ENCODE measurements around the gene OTUB1. TPM values are rescaled to one million over a fixed set of nuclear protein-coding genes. Genes with fewer than 3 reads are reported as not detected.

OTUB1 gene
- polyA plus RNA-seq, 3 donors from 2014 or later, result 143 to 204 (median 164) TPM

DNA sequence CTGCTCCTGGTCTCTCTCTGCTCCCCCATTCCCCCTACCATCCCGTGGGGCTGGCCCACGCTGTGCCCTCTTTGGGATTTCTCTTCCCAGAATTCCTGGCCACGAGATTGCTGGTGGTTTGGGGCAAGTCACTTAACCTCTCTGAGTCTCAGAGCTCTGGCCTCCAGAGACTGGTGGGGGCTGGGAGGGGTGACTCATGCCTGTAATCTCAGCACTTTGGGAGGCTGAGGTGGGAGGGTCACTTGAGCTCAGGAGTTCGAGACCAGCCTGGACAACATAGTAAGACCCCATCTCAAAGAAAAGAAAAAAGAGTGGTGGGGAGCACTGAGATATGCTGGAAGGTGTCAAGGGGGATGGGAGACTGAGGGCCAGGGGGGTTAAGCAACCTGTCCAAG is 18.3 kb downstream of the OTUB1 start:
- Mint-ChIP-seq H3K36me3 (no peaks in the 10 kb centered on the region), H3K9me3 (no peaks in the 10 kb centered on the region), H3K27me3 (ENCODE audit: low read depth in 3 of 3) (peaks cover 4 to 23% (median 7%) of the 10 kb centered on the region in 3 donors), H3K4me3 (no peak overlapping the region), H3K4me1 (peaks cover 7 to 22% of the 10 kb centered on the region in 2 donors), H3K27ac (no peak overlapping the region)
- no peak for DNase-seq

DNA sequence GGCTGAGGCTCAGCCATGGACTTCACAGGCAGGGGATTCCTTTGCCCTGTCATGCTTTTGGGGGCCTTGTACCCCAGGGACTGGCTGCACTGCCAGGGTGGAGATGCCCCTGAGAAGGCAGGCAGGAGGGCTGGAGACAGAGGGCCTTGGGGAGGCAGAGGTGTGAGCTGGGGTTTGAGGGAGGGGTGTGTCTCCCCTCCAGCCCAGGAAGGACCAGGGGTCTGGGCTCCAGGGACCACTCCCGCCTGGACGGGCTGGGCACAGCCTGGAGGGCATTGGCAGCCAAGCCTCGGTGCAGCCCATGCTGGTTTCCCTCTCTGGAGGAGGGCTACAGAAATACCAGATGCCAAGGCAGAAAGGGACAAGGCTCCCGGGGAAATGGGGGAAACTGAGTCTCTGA is 19.5 kb downstream of the OTUB1 start:
- H3K4me1 Mint-ChIP-seq, result peaks cover 7 to 21% of the 10 kb centered on the region in 2 donors
- H3K27me3 Mint-ChIP-seq (ENCODE audit: low read depth in 3 of 3), result peaks cover 7 to 23% (median 9%) of the 10 kb centered on the region in 3 donors
- DNase-seq, result no peak
- no peak overlapping the region for H3K27ac Mint-ChIP-seq
- no peaks in the 10 kb centered on the region for H3K9me3 Mint-ChIP-seq
- H3K36me3 Mint-ChIP-seq, result no peaks in the 10 kb centered on the region
- H3K4me3 Mint-ChIP-seq, result no peak overlapping the region

GRCh38 chr11:64006398-64006797 is 20.2 kb downstream of the OTUB1 start:
- Mint-ChIP-seq H3K36me3 (no peaks in the 10 kb centered on the region), H3K4me3 (peak overlapping the region in 1 of 5 donors; percentile 21), H3K4me1 (peaks cover 7 to 19% of the 10 kb centered on the region in 2 donors), H3K9me3 (no peaks in the 10 kb centered on the region), H3K27ac (no peak overlapping the region), H3K27me3 (ENCODE audit: low read depth in 3 of 3) (peaks cover 8 to 21% (median 9%) of the 10 kb centered on the region in 3 donors)
- DNase-seq, result no peak

- H3K27ac Mint-ChIP-seq, result peak overlapping the region in 1 of 6 donors; percentile 9
- peaks cover 8 to 21% (median 9%) of the 10 kb centered on the region in 3 donors for H3K27me3 Mint-ChIP-seq (ENCODE audit: low read depth in 3 of 3)
- DNase-seq, result no peak
- H3K4me1 Mint-ChIP-seq, result peaks cover 7 to 14% of the 10 kb centered on the region in 2 donors
- H3K9me3 Mint-ChIP-seq, result no peaks in the 10 kb centered on the region
- no peaks in the 10 kb centered on the region for H3K36me3 Mint-ChIP-seq
- peak overlapping the region; percentile 55 to 89 (median 80) for H3K4me3 Mint-ChIP-seq
Observed at GRCh38 chr11:64007160-64007628, 21.0 kb downstream of the OTUB1 start.

- peak in 1 of 3 donors; percentile 16 for DNase-seq
- Mint-ChIP-seq H3K4me3 (peak overlapping the region; percentile 55 to 89 (median 80)), H3K4me1 (peaks cover 7 to 14% of the 10 kb centered on the region in 2 donors), H3K36me3 (no peaks in the 10 kb centered on the region), H3K9me3 (no peaks in the 10 kb centered on the region), H3K27ac (no peak overlapping the region), H3K27me3 (ENCODE audit: low read depth in 3 of 3) (peaks cover 8 to 19% (median 9%) of the 10 kb centered on the region in 3 donors)
Observed at GRCh38 chr11:64007629-64008282, 21.5 kb downstream of the OTUB1 start.

GRCh38 chr11:64008283-64008913 is 22.2 kb downstream of the OTUB1 start:
- no peak overlapping the region for H3K27ac Mint-ChIP-seq
- H3K4me3 Mint-ChIP-seq, result peak overlapping the region; percentile 55 to 89 (median 80)
- DNase-seq, result no peak
- H3K4me1 Mint-ChIP-seq, result peaks cover 7 to 14% of the 10 kb centered on the region in 2 donors
- H3K9me3 Mint-ChIP-seq, result no peaks in the 10 kb centered on the region
- H3K27me3 Mint-ChIP-seq (ENCODE audit: low read depth in 3 of 3), result peaks cover 8 to 18% (median 9%) of the 10 kb centered on the region in 3 donors
- no peaks in the 10 kb centered on the region for H3K36me3 Mint-ChIP-seq

GRCh38 chr11:64008914-64009633 is 22.8 kb downstream of the OTUB1 start:
- Mint-ChIP-seq H3K4me3 (peak overlapping the region in 1 of 5 donors; percentile 35), H3K4me1 (peaks cover 7 to 14% of the 10 kb centered on the region in 2 donors), H3K27me3 (ENCODE audit: low read depth in 3 of 3) (peaks cover 8 to 17% (median 9%) of the 10 kb centered on the region in 3 donors), H3K36me3 (no peaks in the 10 kb centered on the region), H3K27ac (no peak overlapping the region), H3K9me3 (no peaks in the 10 kb centered on the region)
- no peak for DNase-seq

DNA sequence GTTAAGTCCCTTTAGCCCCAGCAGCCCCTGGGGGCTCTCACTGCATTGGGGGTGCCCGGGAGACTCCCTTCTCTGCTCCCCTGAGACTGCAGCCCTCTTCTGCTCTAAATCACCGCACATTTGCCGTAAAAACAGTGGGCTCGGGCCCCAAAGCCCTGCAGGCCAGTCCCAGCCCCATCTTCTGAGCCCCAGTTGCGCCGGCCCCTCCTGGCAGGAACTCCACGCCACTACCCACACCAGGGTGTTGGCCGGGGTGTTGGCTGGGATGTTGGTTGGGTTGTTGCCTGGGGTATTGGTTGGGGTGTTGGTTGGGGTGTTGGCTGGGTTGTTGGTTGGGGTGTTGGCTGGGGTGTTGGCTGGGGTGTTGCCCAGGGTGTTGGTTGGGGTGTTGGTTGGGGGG is 23.5 kb downstream of the OTUB1 start:
- peaks cover 7 to 14% of the 10 kb centered on the region in 2 donors for H3K4me1 Mint-ChIP-seq
- peaks cover 8 to 17% (median 9%) of the 10 kb centered on the region in 3 donors for H3K27me3 Mint-ChIP-seq (ENCODE audit: low read depth in 3 of 3)
- no peak overlapping the region for H3K4me3 Mint-ChIP-seq
- no peaks in the 10 kb centered on the region for H3K9me3 Mint-ChIP-seq
- no peak overlapping the region for H3K27ac Mint-ChIP-seq
- H3K36me3 Mint-ChIP-seq, result no peaks in the 10 kb centered on the region
- DNase-seq, result no peak

DNA sequence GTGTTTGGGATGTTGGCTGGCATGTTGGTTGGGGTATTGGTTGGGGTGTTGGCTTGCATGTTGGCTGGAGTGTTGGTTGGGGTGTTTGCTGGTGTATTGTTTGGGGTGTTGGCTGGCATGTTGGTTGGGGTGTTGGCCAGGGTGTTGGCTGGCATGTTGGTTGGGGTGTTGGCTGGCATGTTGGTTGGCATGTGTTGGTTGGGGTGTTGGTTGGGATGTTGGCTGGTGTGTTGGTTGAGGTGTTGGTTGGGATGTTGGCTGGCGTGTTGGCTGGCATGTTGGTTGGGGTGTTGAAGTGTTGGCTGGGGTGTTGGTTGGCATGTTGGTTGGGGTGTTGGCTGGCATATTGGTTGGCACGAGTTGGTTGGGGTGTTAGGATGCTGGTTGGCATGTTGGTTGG is 24.5 kb downstream of the OTUB1 start:
- Mint-ChIP-seq H3K27ac (no peak overlapping the region), H3K4me3 (no peak overlapping the region)
- no peak for DNase-seq

DNA sequence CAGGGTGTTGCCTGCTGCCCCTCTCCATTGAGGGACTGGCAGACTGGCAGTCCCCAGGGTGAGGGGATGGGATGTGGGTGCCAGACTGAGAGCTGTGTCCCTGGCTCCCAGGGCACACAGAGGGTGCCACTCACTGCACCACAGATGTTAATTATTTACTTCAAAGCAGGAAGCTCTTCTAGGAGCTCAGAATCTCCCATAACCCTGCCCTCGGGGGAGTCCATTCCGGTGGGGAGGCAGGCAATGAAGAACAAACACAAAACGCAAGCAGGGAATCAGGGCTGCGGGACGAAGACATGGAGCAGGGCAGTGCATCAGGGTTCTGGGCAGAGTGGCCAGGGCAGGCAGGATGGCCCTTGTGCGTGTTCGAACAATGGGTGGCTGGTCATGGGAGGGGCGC is 25.1 kb downstream of the OTUB1 start:
- no peak overlapping the region for H3K4me3 Mint-ChIP-seq

More for the DNA sequence above, 24.5 kb downstream of the OTUB1 start:
- Mint-ChIP-seq H3K9me3 (no peaks in the 10 kb centered on the region), H3K36me3 (no peaks in the 10 kb centered on the region), H3K4me1 (peaks cover 7 to 14% of the 10 kb centered on the region in 2 donors), H3K27me3 (ENCODE audit: low read depth in 3 of 3) (peaks cover 8 to 15% (median 9%) of the 10 kb centered on the region in 3 donors)

GRCh38 chr11:64013141-64013896 is 27.1 kb downstream of the OTUB1 start:
- H3K4me3 Mint-ChIP-seq, result no peak overlapping the region
- peaks cover 2 to 6% (median 4%) of the 10 kb centered on the region in 3 donors for H3K27me3 Mint-ChIP-seq (ENCODE audit: low read depth in 3 of 3)
- H3K27ac Mint-ChIP-seq, result no peak overlapping the region
- DNase-seq, result no peak
- no peaks in the 10 kb centered on the region for H3K36me3 Mint-ChIP-seq
- no peaks in the 10 kb centered on the region for H3K9me3 Mint-ChIP-seq
- H3K4me1 Mint-ChIP-seq, result peaks cover 0 to 1% of the 10 kb centered on the region in 2 donors

More for the DNA sequence above, 25.1 kb downstream of the OTUB1 start:
- DNase-seq, result no peak
- Mint-ChIP-seq H3K4me1 (peaks cover 7 to 14% of the 10 kb centered on the region in 2 donors), H3K9me3 (no peaks in the 10 kb centered on the region), H3K36me3 (no peaks in the 10 kb centered on the region), H3K27me3 (ENCODE audit: low read depth in 3 of 3) (peaks cover 7 to 15% (median 8%) of the 10 kb centered on the region in 3 donors), H3K27ac (no peak overlapping the region)

- peaks cover 1 to 5% (median 2%) of the 10 kb centered on the region in 3 donors for H3K27me3 Mint-ChIP-seq (ENCODE audit: low read depth in 3 of 3)
- H3K27ac Mint-ChIP-seq, result no peak overlapping the region
- no peaks in the 10 kb centered on the region for H3K36me3 Mint-ChIP-seq
- H3K9me3 Mint-ChIP-seq, result no peaks in the 10 kb centered on the region
- peaks cover 0 to 1% of the 10 kb centered on the region in 2 donors for H3K4me1 Mint-ChIP-seq
- no peak for DNase-seq
- no peak overlapping the region for H3K4me3 Mint-ChIP-seq
Observed at GRCh38 chr11:64014356-64014755, 28.1 kb downstream of the OTUB1 start.

DNA sequence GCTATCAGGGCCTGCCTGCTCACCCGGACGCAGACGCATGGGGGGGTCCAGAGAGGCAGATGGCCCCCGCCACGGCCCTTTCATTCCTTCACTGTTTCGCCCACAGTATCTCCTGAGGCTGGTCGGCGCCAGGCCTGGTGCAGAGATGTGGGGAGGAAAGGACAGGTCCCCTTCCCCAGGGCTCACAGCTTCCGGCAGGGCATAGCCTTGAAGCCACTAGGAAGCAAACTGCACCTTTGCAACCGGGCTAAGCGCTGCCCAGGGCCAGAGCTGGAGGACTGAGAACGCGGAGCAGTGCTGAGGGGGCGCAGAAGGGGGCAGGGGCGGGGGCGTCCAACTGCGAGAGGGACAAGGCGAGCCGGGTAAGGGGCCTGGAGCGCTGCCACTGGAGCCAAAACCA is 29.3 kb downstream of the OTUB1 start:
- Mint-ChIP-seq H3K9me3 (no peaks in the 10 kb centered on the region), H3K36me3 (no peaks in the 10 kb centered on the region), H3K27me3 (ENCODE audit: low read depth in 3 of 3) (peaks cover 0 to 4% (median 3%) of the 10 kb centered on the region in 3 donors), H3K4me1 (peaks cover 0 to 1% of the 10 kb centered on the region in 2 donors), H3K4me3 (no peak overlapping the region), H3K27ac (no peak overlapping the region)
- no peak for DNase-seq
